Endothelial cell of umbilical vein (primary cell): Measurements from ENCODE around the gene PRDX5. TPM values are rescaled to one million over a fixed set of nuclear protein-coding genes. Genes with fewer than 3 reads are reported as not detected.

Source experiments
- BruUV-seq: library from RNA; stranded (reverse); fragments of 400-500 nt; replicated peaks from 2 replicates; lab custom pipeline; 2021; lab: Mats Ljungman, UMichigan
- CTCF ChIA-PET: fragments of 300-600, 350-600 bp; sonication (Branson Sonifier 250); formaldehyde crosslinking; loops from one replicate; lab custom pipeline; 2021; ENCODE audit warnings: antibody characterized with exemption, inconsistent platforms; lab: Charles Lee
- POLR2A ChIA-PET: fragments of 300-600, 350-600 bp; sonication (Branson Sonifier 250); formaldehyde crosslinking; loops from one replicate; lab custom pipeline; 2021; ENCODE audit warnings: antibody characterized with exemption, inconsistent platforms; lab: Charles Lee
- DNase-seq: peaks from one replicate; pipeline ENCODE4 v3.0.0-alpha.2; 2011; ENCODE audit warnings: low read depth, low spot score
- FAIRE-seq: peaks from 2 replicates; lab custom pipeline; 2011; peaks lifted over from hg19 to GRCh38; lab: Jason Lieb, UNC
- H2AFZ ChIP-seq: 2 replicates; pipeline ENCODE4 v1.6.0; 2012; ENCODE audit warnings: low read depth, low read length, control low read depth, inconsistent platforms
- H3K27ac ChIP-seq: 2 replicates; pipeline ENCODE4 v1.5.1; 2011; ENCODE audit warnings: low read depth, mild to moderate bottlenecking, control low read depth, low read length, moderate library complexity; ENCODE audit not compliant: insufficient read depth
- H3K27me3 ChIP-seq, 2 experiments: 2 replicates each; pipeline versions ENCODE4 v1.6.0 to v1.6.1; 2011; ENCODE audit warnings: low read length in 2 of 2, mixed read lengths in 1 of 2; ENCODE audit not compliant: control insufficient read depth in 2 of 2, insufficient read depth in 2 of 2
- H3K36me3 ChIP-seq, 2 experiments: 2 replicates in 1 of 2; 3 replicates in 1 of 2; pipeline ENCODE4 v1.5.1; 2011; ENCODE audit warnings: low read length in 2 of 2, mild to moderate bottlenecking in 1 of 2, moderate library complexity in 1 of 2; ENCODE audit not compliant: control insufficient read depth in 2 of 2, insufficient read depth in 2 of 2; ENCODE audit errors: extremely low read depth in 1 of 2
- H3K4me1 ChIP-seq: 3 replicates; pipeline ENCODE4 v1.5.1; 2011; ENCODE audit warnings: mild to moderate bottlenecking, low read length; ENCODE audit not compliant: control insufficient read depth, insufficient read depth; ENCODE audit errors: extremely low read depth
- H3K4me2 ChIP-seq: 2 replicates; pipeline ENCODE4 v1.6.1; 2011; ENCODE audit warnings: low read length, control low read depth, mixed read lengths; ENCODE audit not compliant: insufficient read depth
- H3K4me3 ChIP-seq, 3 experiments: fragments of 200-600 bp in 1 of 3; sonication (generic), shearing (Covaris generic) in 1 of 3; replicated peaks in 1 of 3; 2 replicates each; pipeline ENCODE4 v1.5.1; 2011 to 2016; ENCODE audit warnings: control low read depth in 3 of 3, low read length in 3 of 3, mild to moderate bottlenecking in 2 of 3, inconsistent platforms in 1 of 3, low read depth in 1 of 3, moderate library complexity in 1 of 3; ENCODE audit not compliant: insufficient read depth in 1 of 3
- H3K79me2 ChIP-seq: 2 replicates; pipeline ENCODE4 v1.6.0; 2012; ENCODE audit warnings: low read length, inconsistent platforms; ENCODE audit not compliant: control insufficient read depth, insufficient read depth
- H3K9ac ChIP-seq: replicated peaks from 2 replicates; pipeline ENCODE3; 2011; ENCODE audit warnings: low read length, control low read depth; ENCODE audit not compliant: insufficient read depth; ENCODE audit errors: extremely low read depth
- H3K9me1 ChIP-seq: replicated peaks from 3 replicates; pipeline ENCODE4 v1.6.0; 2011; ENCODE audit warnings: mild to moderate bottlenecking, low read length; ENCODE audit not compliant: control insufficient read depth, insufficient read depth; ENCODE audit errors: extremely low read depth
- H3K9me3 ChIP-seq: replicated peaks from 2 replicates; pipeline ENCODE4 v1.5.1; 2012; ENCODE audit warnings: low read length, inconsistent platforms; ENCODE audit not compliant: control insufficient read depth, insufficient read depth
- H4K20me1 ChIP-seq: replicated peaks from 2 replicates; pipeline ENCODE3; 2011; ENCODE audit warnings: mild to moderate bottlenecking, low read length; ENCODE audit not compliant: control insufficient read depth, insufficient read depth; ENCODE audit errors: extremely low read depth
- EZH2 ChIP-seq: IDR thresholded peaks from 2 replicates; pipeline ENCODE4 v1.6.1; 2012; ENCODE audit warnings: borderline replicate concordance, low read depth, mild to moderate bottlenecking, moderate library complexity, low read length, inconsistent platforms; ENCODE audit not compliant: severe bottlenecking
- FOS ChIP-seq: IDR thresholded peaks from 2 replicates; pipeline ENCODE4 v1.6.1; 2011; ENCODE audit warnings: mild to moderate bottlenecking, low read length, moderate library complexity, borderline replicate concordance; ENCODE audit not compliant: insufficient read depth
- GATA2 ChIP-seq: IDR thresholded peaks from 2 replicates; pipeline ENCODE4 v1.7.0; 2011; ENCODE audit warnings: low read depth, mild to moderate bottlenecking, moderate library complexity, mixed read lengths, low read length; ENCODE audit not compliant: insufficient read length, insufficient read depth
- JUN ChIP-seq: IDR thresholded peaks from 2 replicates; pipeline ENCODE4 v1.6.1; 2011; ENCODE audit warnings: borderline replicate concordance, low read depth; ENCODE audit not compliant: insufficient read length, insufficient read depth
- MYC ChIP-seq: IDR thresholded peaks from one replicate; pipeline ENCODE4 v1.6.1; 2011; ENCODE audit warnings: mild to moderate bottlenecking, low read depth, low read length
- POLR2A ChIP-seq: IDR thresholded peaks from 2 replicates; pipeline ENCODE4 v1.6.1; 2012; ENCODE audit warnings: low read depth, mild to moderate bottlenecking, control low read depth, low read length
- POLR2AphosphoS5 ChIP-seq: IDR thresholded peaks from 2 replicates; pipeline ENCODE4 v1.6.1; 2012; ENCODE audit warnings: low read depth, mild to moderate bottlenecking, control low read depth, low read length, moderate library complexity; ENCODE audit not compliant: insufficient read depth
- dilution Hi-C: fragments of 300-500 bp; cut with MboI; formaldehyde crosslinking; loops from one replicate; pipeline ENCODE4 v1.15.0; 2019; ENCODE audit warnings: low sequenced_read_pairs; ENCODE audit not compliant: extremely low pct_ligation_motif_present
- intact Hi-C: fragments of 100-400 bp; cut with micrococcal nuclease; formaldehyde crosslinking; loops from one replicate; pipeline ENCODE4 v1.10.0; 2022
- polyA plus RNA-seq, 4 experiments: library from polyadenylated mRNA; depleted of rRNA in 3 of 4; stranded (reverse) in 3 of 4; unstranded in 1 of 4; fragments of >200 nt; gene quantifications; 2 replicates each; pipeline versions ENCODE4 v1.2.1 to v1.2.3, GENCODE V29; 2011 to 2012; ENCODE audit warnings: missing spikeins in 1 of 4
- total RNA-seq: library from RNA; stranded (reverse); gene quantifications from 2 replicates; pipeline ENCODE4 v1.2.3, GENCODE V29; 2021
- TF ChIP-seq, protein P1 (sequence below): IDR thresholded peaks from 2 replicates; pipeline ENCODE4 v1.6.1; 2011; ENCODE audit not compliant: insufficient read depth, insufficient read length
- TF ChIP-seq, protein P2 (sequence below), 2 donors: IDR thresholded peaks; 1 replicate in 1 of 2; 2 replicates in 1 of 2; pipeline ENCODE4 v1.5.1; 2011; ENCODE audit warnings: low read length in 2 of 2, mild to moderate bottlenecking in 2 of 2, moderate library complexity in 2 of 2, control low read depth in 1 of 2, inconsistent platforms in 1 of 2, low read depth in 1 of 2; ENCODE audit not compliant: insufficient read depth in 1 of 2; ENCODE audit errors: extremely low read depth in 1 of 2

PRDX5 gene
- total and polyA plus RNA-seq, 2 donors (not counting 3 experiments of a cell fraction or from before 2014, with no cell fraction given), result 199 to 709 TPM

DNA sequence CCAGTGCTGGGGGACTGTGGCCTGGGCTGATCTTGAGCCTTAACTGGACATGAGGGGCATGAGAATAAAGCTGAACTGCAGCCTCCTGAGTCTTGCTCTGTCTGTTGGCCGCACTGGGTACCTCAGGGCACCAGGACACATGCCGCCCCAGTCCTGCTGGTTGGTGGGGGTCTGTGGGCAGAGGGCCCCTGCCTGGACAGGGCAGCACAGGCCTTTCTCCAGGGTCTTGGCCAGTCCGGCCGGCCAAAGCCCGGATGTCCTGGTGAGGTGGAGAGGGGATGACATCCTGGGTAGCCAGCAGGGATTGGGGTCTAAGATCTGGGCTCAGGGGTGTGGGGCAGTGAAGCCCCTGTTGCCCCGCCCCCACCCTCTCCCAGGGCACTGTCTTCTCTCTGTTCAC is 39.5 kb downstream of the PRDX5 start:
- ChIA-PET CTCF (interaction anchor here (1.1 to 4.5 kb wide), 6 partner anchors 9 to 92 kb away, joined by 3 to 107 read pairs (median 18); partner anchors contain the start of genes ESRRA, PRDX5 and TRMT112), POLR2A (no interaction called here)
- Histone ChIP-seq H3K79me2 (peaks cover 10% of the 10 kb centered on the region), H3K4me2 (no peak overlapping the region), H3K36me3 (peaks cover 4 to 14% of the 10 kb centered on the region in 2 experiments), H3K9me3 (no peaks in the 10 kb centered on the region), H2AFZ (peak overlapping the region; percentile 39), H3K4me1 (peaks cover 22% of the 10 kb centered on the region), H3K9ac (no peak overlapping the region), H3K27ac (no peak overlapping the region), H4K20me1 (no peaks in the 10 kb centered on the region), H3K4me3 (no peak overlapping the region), H3K9me1 (no peaks in the 10 kb centered on the region), H3K27me3 (no peaks in the 10 kb centered on the region)
- TF ChIP-seq POLR2AphosphoS5 (no peak), GATA2 (no peak), JUN (no peak), FOS (no peak), MYC (no peak), POLR2A (no peak), EZH2 (no peak)
- TF ChIP-seq, protein P1, sequence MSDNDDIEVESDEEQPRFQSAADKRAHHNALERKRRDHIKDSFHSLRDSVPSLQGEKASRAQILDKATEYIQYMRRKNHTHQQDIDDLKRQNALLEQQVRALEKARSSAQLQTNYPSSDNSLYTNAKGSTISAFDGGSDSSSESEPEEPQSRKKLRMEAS, result no peak
- TF ChIP-seq, protein P2, sequence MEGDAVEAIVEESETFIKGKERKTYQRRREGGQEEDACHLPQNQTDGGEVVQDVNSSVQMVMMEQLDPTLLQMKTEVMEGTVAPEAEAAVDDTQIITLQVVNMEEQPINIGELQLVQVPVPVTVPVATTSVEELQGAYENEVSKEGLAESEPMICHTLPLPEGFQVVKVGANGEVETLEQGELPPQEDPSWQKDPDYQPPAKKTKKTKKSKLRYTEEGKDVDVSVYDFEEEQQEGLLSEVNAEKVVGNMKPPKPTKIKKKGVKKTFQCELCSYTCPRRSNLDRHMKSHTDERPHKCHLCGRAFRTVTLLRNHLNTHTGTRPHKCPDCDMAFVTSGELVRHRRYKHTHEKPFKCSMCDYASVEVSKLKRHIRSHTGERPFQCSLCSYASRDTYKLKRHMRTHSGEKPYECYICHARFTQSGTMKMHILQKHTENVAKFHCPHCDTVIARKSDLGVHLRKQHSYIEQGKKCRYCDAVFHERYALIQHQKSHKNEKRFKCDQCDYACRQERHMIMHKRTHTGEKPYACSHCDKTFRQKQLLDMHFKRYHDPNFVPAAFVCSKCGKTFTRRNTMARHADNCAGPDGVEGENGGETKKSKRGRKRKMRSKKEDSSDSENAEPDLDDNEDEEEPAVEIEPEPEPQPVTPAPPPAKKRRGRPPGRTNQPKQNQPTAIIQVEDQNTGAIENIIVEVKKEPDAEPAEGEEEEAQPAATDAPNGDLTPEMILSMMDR (IDR thresholded peaks at IDR 0.05; ENCODE audit: extremely low read depth in 1 of 2, insufficient read depth in 1 of 2, low read depth in 1 of 2, low read length in 2 of 2), result no peak
- dilution Hi-C loops, result no loop called here
- FAIRE-seq, result no peak
- no peak for DNase-seq
- no TSS peak for BruUV-seq
- intact Hi-C loops, result loop anchor here (5.0 kb wide), 1 partner anchor 115 kb away; the partner anchor contains the start of gene FKBP2
